HL-60 (cell line): Measurements from ENCODE around the gene LENG9.

ENCODE experiments used
- GABPA ChIP-seq: IDR thresholded peaks from 2 replicates; pipeline ENCODE4 v1.6.1; 2012; ENCODE audit warnings: low read depth
- POLR2AphosphoS5 ChIP-seq: IDR thresholded peaks from 2 replicates; pipeline ENCODE4 v1.6.1; 2012; ENCODE audit warnings: low read depth
- TF ChIP-seq, protein P1 (sequence below): IDR thresholded peaks from 2 replicates; pipeline ENCODE4 v1.6.1; 2012; ENCODE audit warnings: low read depth; ENCODE audit not compliant: insufficient replicate concordance
- TF ChIP-seq, protein P2 (sequence below): IDR thresholded peaks from one replicate; pipeline ENCODE4 v1.5.1; 2011; ENCODE audit warnings: low read length, control low read depth, inconsistent platforms; ENCODE audit not compliant: insufficient read depth

DNA sequence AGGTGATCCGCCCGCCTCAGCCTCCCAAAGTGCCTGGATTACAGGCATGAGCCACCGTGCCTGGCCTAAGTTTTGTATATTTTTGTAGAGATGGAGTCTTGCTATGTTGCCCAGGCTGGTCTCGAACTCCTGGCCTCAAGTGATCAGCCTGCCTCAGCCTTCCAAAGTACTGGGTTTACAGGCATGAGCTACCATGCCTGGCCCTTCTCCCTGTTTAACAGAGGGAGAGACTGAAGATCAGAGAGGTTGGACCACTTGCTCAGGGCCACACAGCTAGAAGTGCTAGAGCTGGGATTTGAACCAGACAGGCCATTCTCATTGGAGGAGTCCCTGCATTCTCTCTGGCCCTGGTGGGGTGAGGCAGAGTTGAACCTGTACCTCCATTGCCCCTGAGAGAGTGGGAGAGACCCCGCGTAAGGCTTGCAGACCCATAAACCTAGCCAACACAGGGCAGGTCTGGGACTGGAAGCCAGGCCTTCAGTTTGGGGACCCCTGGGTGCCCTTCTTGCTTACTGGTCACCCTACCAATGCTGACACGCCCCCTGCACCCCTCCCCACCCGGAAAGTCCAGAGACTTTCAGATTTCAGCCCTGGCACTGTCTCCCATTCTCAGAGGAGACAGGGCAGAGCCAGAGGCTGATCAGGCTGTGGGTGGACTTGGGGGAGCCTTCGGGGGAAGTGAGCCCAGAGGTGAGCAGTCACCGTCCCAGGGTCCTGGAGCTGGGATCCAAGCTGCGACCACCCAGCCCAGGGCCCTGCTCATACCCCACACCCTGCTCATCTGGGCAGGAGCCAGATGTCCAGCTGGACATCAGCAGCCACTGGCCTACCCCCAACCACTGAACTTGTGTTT, 35.0 kb downstream of the LENG9 start:
- TF ChIP-seq, protein P1, sequence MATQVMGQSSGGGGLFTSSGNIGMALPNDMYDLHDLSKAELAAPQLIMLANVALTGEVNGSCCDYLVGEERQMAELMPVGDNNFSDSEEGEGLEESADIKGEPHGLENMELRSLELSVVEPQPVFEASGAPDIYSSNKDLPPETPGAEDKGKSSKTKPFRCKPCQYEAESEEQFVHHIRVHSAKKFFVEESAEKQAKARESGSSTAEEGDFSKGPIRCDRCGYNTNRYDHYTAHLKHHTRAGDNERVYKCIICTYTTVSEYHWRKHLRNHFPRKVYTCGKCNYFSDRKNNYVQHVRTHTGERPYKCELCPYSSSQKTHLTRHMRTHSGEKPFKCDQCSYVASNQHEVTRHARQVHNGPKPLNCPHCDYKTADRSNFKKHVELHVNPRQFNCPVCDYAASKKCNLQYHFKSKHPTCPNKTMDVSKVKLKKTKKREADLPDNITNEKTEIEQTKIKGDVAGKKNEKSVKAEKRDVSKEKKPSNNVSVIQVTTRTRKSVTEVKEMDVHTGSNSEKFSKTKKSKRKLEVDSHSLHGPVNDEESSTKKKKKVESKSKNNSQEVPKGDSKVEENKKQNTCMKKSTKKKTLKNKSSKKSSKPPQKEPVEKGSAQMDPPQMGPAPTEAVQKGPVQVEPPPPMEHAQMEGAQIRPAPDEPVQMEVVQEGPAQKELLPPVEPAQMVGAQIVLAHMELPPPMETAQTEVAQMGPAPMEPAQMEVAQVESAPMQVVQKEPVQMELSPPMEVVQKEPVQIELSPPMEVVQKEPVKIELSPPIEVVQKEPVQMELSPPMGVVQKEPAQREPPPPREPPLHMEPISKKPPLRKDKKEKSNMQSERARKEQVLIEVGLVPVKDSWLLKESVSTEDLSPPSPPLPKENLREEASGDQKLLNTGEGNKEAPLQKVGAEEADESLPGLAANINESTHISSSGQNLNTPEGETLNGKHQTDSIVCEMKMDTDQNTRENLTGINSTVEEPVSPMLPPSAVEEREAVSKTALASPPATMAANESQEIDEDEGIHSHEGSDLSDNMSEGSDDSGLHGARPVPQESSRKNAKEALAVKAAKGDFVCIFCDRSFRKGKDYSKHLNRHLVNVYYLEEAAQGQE = no peak
- TF ChIP-seq, protein P2, sequence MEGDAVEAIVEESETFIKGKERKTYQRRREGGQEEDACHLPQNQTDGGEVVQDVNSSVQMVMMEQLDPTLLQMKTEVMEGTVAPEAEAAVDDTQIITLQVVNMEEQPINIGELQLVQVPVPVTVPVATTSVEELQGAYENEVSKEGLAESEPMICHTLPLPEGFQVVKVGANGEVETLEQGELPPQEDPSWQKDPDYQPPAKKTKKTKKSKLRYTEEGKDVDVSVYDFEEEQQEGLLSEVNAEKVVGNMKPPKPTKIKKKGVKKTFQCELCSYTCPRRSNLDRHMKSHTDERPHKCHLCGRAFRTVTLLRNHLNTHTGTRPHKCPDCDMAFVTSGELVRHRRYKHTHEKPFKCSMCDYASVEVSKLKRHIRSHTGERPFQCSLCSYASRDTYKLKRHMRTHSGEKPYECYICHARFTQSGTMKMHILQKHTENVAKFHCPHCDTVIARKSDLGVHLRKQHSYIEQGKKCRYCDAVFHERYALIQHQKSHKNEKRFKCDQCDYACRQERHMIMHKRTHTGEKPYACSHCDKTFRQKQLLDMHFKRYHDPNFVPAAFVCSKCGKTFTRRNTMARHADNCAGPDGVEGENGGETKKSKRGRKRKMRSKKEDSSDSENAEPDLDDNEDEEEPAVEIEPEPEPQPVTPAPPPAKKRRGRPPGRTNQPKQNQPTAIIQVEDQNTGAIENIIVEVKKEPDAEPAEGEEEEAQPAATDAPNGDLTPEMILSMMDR = no peak
- TF ChIP-seq GABPA = no peak
- TF ChIP-seq POLR2AphosphoS5 = no peak
